GM12872 (cell line): ENCODE results near the gene CADPS.

Source experiments
- TF ChIP-seq, protein P1 (sequence below): IDR thresholded peaks from 3 replicates; pipeline ENCODE4 v1.5.1; 2011; ENCODE audit warnings: low read depth, mild to moderate bottlenecking, low read length, moderate library complexity; ENCODE audit not compliant: insufficient read depth

Gene CADPS

DNA sequence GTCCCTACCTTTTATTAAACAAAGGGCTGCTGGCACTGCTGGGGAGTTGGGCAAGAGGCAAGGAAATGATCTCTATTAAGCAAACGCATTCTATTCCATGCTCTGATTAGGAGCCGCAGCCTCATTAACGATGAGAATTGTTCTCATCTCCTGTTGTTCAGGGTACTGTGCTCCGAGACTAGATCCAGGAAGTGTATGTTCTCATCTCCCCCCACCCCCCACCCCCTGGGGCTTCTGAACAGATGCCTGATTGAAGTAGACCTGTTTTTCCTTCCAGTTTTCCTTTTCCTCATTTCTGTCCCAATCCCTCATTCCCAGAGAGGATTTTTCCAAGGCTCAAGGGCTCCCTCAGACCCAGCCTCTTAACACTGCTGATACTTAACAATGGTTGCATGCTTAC is 420.3 kb downstream of the CADPS start:
- TF ChIP-seq, protein P1, sequence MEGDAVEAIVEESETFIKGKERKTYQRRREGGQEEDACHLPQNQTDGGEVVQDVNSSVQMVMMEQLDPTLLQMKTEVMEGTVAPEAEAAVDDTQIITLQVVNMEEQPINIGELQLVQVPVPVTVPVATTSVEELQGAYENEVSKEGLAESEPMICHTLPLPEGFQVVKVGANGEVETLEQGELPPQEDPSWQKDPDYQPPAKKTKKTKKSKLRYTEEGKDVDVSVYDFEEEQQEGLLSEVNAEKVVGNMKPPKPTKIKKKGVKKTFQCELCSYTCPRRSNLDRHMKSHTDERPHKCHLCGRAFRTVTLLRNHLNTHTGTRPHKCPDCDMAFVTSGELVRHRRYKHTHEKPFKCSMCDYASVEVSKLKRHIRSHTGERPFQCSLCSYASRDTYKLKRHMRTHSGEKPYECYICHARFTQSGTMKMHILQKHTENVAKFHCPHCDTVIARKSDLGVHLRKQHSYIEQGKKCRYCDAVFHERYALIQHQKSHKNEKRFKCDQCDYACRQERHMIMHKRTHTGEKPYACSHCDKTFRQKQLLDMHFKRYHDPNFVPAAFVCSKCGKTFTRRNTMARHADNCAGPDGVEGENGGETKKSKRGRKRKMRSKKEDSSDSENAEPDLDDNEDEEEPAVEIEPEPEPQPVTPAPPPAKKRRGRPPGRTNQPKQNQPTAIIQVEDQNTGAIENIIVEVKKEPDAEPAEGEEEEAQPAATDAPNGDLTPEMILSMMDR: no peak

DNA sequence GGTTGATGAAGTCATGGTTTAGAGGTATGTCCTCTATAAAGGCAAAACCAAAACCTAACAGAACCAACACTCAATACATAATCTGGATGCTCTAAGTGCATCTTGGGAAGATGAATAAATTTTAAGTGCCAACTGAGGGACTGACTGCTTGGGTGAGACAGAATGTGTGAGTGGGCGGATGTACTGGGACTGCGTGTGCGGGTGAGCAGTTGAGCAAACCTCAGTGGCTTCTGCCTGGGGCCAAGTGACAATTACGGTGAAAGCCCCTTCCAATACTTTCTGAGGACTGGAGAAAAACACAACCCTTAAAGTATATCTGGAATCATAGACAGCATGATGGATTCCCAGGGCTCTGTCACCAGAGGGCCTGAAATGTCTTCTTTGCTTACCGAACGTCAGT is 421.8 kb downstream of the CADPS start:
- TF ChIP-seq, protein P1: no peak

DNA sequence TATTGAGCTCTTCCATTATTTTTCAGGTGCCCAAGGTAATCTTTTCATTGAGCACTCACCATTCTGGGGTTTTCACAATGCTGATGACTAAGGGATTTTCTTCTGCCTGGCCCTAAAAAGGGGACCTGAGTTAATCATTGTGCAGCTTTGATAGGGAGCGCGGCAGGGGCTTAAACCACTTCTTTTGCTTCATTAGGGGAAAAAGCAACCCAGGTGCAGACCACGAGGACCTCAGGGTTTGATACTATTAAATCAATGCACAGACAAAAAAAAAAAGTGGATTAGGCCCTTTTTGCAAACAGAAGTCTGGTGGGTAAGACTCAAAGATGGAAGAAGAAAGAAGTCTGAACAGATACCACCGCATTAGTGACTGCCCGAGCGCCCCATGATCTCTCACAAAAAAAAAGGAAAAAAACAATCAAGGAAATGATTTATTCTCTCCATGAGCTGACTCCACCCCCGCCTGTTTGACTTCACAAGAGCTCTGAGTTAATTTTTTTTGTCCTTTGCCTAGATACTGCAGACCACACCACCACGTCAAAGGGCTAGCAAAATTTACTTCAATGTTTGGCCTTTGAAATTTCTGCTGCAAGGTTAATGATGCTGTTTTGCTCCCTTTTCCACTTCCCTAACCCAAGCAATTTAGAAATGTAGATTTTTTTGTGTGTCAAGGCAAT is 423.9 kb downstream of the CADPS start:
- TF ChIP-seq, protein P1: no peak

DNA sequence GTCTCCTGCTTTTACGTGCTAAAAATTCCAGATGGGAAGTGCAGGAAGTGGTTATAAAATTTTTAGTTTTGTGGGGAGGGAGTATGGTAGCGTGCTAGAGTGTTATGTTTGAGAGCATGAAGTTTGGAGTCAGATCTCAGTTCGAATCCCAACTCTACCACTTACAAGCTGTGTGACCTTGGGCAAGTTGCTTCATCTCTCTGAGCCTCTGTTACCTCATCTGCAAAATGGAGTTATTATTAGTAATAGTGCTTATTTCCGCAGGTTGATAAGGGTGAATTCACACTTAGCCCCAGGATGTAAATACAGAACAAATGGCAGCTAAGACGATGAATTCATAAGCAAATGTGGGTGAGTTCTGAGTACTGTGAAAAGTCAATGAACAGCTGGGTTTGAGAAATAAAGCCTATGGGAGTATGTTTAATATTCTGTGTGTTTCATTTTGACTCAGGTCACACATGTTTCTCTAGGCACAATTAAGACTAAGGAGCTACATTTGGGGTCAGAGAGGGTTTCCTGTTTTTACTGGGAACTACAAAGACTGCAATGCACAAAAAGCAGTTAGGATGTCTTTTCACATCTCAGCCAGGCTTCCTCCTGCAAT is 428.8 kb downstream of the CADPS start:
- TF ChIP-seq, protein P1: no peak

DNA sequence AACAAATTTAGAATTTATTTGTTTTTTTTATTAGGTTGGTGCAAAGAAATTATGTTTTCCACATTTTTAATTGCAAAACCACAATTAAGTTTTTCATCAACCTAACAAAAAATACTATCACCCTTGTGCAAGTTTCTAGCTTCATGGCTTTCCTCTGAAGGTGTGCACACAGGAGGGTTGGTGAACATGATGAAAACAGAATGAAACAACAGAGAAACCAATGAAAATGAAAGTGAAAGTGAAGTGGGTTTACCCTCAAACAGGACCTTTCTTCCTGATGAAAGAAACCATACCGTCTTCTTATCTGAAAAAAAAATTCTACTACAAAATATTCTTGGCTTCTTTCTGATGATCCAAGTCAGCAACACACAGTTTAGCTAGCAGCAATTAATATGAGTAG is 429.9 kb downstream of the CADPS start:
- TF ChIP-seq, protein P1: no peak

DNA sequence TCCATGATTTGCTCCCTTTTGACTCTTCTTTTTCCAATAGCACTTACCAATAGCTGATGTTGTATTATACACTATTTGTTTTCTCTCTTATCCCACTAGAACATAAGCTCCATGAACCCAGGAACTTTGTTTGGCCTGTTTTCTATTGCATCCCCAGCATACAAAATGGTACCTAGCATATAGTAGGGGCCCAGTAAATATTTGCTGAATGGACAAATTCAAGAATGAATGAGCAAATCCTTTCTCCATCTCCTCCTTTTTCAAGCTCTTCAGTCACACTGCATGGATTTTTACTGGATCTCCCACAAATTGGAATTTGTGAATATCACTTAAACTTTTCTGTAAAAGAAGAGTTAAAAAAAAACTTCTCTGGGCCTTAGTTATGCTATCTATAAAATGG is 435.2 kb downstream of the CADPS start:
- TF ChIP-seq, protein P1: no peak

DNA sequence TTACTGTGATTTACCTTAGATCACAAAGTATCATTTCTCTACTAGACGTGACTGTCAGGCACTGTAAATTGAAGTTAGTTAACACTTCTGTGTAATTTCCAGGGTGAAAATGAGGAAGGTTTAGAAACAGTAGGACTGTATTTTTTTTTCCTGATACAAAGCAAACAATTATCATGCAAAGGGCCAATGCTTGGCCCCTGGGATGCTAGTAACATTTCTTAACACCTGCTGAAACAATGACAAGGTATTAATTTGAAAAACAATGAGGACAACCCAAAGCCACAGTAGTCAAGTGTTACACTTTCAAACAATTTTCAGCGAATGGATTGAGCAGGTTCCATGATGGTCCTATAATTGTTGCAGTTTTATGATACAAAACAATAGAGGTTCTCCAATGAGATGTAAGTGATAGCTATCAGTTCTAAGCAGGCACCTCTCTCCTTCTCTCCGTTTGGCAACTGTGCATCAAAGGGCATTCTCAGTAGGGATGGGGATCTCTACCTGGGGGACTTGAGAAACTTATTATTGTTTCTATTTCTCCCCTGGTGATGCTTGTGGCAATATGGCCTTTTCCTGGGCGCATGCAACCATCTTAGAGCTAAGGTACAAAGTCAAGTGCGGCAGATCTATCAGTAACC is 435.9 kb downstream of the CADPS start:
- TF ChIP-seq, protein P1: no peak
